ENCODE results near the gene MED17.

MED17 gene

GRCh38 chr11:93817426-93818348 lies 33.6 kb downstream of the MED17 start:
- DNase-seq, result no peak

- DNase-seq, result no peak
These were observed 36.0 kb downstream of the MED17 start for GRCh38 chr11:93819966-93820695.

- DNase-seq, result no peak
These were observed 36.8 kb downstream of the MED17 start for GRCh38 chr11:93820847-93821246.

- no peak for DNase-seq
These were observed 37.5 kb downstream of the MED17 start for GRCh38 chr11:93821617-93822016.

- DNase-seq, result no peak
These were observed 38.3 kb downstream of the MED17 start for GRCh38 chr11:93822359-93822758.

- no peak for DNase-seq
These were observed 39.1 kb downstream of the MED17 start for GRCh38 chr11:93823210-93823609.

GRCh38 chr11:93827363-93827762 lies 43.3 kb downstream of the MED17 start:
- no peak for DNase-seq

- no peak for DNase-seq
These were observed 45.5 kb downstream of the MED17 start for GRCh38 chr11:93829598-93829997.

- no peak for DNase-seq
These were observed 47.5 kb downstream of the MED17 start for GRCh38 chr11:93831343-93832127.

- no peak for DNase-seq
These were observed 48.7 kb downstream of the MED17 start for GRCh38 chr11:93832780-93833179.

GRCh38 chr11:93838967-93839366 lies 54.9 kb downstream of the MED17 start:
- DNase-seq, result no peak

- no peak for DNase-seq
These were observed 56.1 kb downstream of the MED17 start for GRCh38 chr11:93840180-93840579.

GRCh38 chr11:93840981-93841380 lies 56.9 kb downstream of the MED17 start:
- no peak for DNase-seq

- DNase-seq, result no peak
These were observed 57.4 kb downstream of the MED17 start for GRCh38 chr11:93841446-93841845.

- no peak for DNase-seq
These were observed 58.0 kb downstream of the MED17 start for GRCh38 chr11:93842034-93842433.

- no peak for DNase-seq
These were observed 58.4 kb downstream of the MED17 start for GRCh38 chr11:93842461-93842860.

- no peak for DNase-seq
These were observed 59.8 kb downstream of the MED17 start for GRCh38 chr11:93843906-93844305.

GRCh38 chr11:93844568-93844967 lies 60.5 kb downstream of the MED17 start:
- no peak for DNase-seq

GRCh38 chr11:93845181-93846092 lies 61.4 kb downstream of the MED17 start:
- no peak for DNase-seq

- DNase-seq, result no peak
These were observed 62.3 kb downstream of the MED17 start for GRCh38 chr11:93846411-93846810.

- no peak for DNase-seq
These were observed 65.1 kb downstream of the MED17 start for GRCh38 chr11:93849201-93849600.
